H1 (cell line): ENCODE data around the gene FDPS. TPM values are rescaled to one million over a fixed set of nuclear protein-coding genes. Genes with fewer than 3 reads are reported as not detected.
A peak's percentile ranks its signal among the peaks of the same experiment; 100 is the strongest.

Experiments used
- CTCF ChIA-PET: fragments of 300-600 bp; sonication (Branson Sonifier 250); formaldehyde crosslinking; loops from one replicate; lab custom pipeline; 2021; ENCODE audit not compliant: partially characterized antibody; lab: Charles Lee
- POLR2A ChIA-PET: fragments of 300-600 bp; sonication (Branson Sonifier 250); formaldehyde crosslinking; loops from one replicate; lab custom pipeline; 2021; ENCODE audit warnings: inconsistent platforms; ENCODE audit not compliant: partially characterized antibody; lab: Charles Lee
- DNase-seq, 2 experiments: peaks; one replicate each; pipeline versions ENCODE4 v3.0.0 to v3.0.0-alpha.2; 2010 to 2022; ENCODE audit warnings: low spot score in 2 of 2, low read depth in 1 of 2, mixed read lengths in 1 of 2
- FAIRE-seq: peaks from 2 replicates; lab custom pipeline; 2011; peaks lifted over from hg19 to GRCh38; lab: Jason Lieb, UNC
- H2AFZ ChIP-seq: 2 replicates; pipeline ENCODE4 v1.8.1; 2012; ENCODE audit warnings: low read length, inconsistent platforms
- H2AK5ac ChIP-seq: 2 replicates; pipeline ENCODE4 v1.6.1; 2013; ENCODE audit warnings: low read depth, low read length
- H2BK120ac ChIP-seq: replicated peaks from 2 replicates; pipeline ENCODE3; 2013; ENCODE audit warnings: low read depth, low read length, inconsistent platforms
- H2BK12ac ChIP-seq: 2 replicates; pipeline ENCODE4 v1.6.1; 2013; ENCODE audit warnings: low read depth, low read length
- H2BK15ac ChIP-seq: 2 replicates; pipeline ENCODE4 v1.6.1; 2013; ENCODE audit warnings: low read length
- H2BK20ac ChIP-seq: 2 replicates; pipeline ENCODE4 v1.6.1; 2013; ENCODE audit warnings: low read length
- H2BK5ac ChIP-seq: 2 replicates; pipeline ENCODE4 v1.6.1; 2013; ENCODE audit warnings: low read depth, low read length
- H3K14ac ChIP-seq: 2 replicates; pipeline ENCODE4 v1.6.1; 2013; ENCODE audit warnings: inconsistent platforms; ENCODE audit not compliant: insufficient read length
- H3K18ac ChIP-seq: 2 replicates; pipeline ENCODE4 v1.6.1; 2013; ENCODE audit warnings: low read length; ENCODE audit errors: extremely low read depth
- H3K23ac ChIP-seq: 2 replicates; pipeline ENCODE4 v1.6.1; 2013; ENCODE audit warnings: inconsistent platforms; ENCODE audit not compliant: insufficient read length
- H3K23me2 ChIP-seq: 2 replicates; pipeline ENCODE4 v1.6.1; 2013; ENCODE audit warnings: low read depth, low read length
- H3K27ac ChIP-seq: 2 replicates; pipeline ENCODE4 v1.6.1; 2011; ENCODE audit warnings: low read depth, low read length, inconsistent platforms
- H3K27me3 ChIP-seq, 4 experiments: replicated peaks in 1 of 4; 1 replicate in 1 of 4; 2 replicates in 3 of 4; pipeline versions ENCODE4 v1.6.1 to v1.8.1; 2011 to 2013; ENCODE audit warnings: low read length in 3 of 4, mild to moderate bottlenecking in 3 of 4, inconsistent platforms in 2 of 4, mixed read lengths in 2 of 4, moderate library complexity in 1 of 4; ENCODE audit not compliant: control insufficient read depth in 3 of 4, insufficient read depth in 3 of 4; ENCODE audit errors: extremely low read depth in 1 of 4
- H3K36me3 ChIP-seq, 4 experiments: 2 replicates each; pipeline versions ENCODE4 v1.6.1 to v1.8.1; 2011 to 2013; ENCODE audit warnings: mild to moderate bottlenecking in 4 of 4, low read length in 3 of 4, moderate library complexity in 2 of 4, control low read depth in 1 of 4, inconsistent platforms in 1 of 4; ENCODE audit not compliant: insufficient read depth in 4 of 4, control insufficient read depth in 2 of 4
- H3K4ac ChIP-seq: replicated peaks from 2 replicates; pipeline ENCODE3; 2013; ENCODE audit warnings: low read length, low read depth, mixed read lengths, inconsistent platforms; ENCODE audit not compliant: insufficient read length
- H3K4me1 ChIP-seq, 4 experiments: replicated peaks in 1 of 4; 1 replicate in 1 of 4; 2 replicates in 3 of 4; pipeline versions ENCODE4 v1.6.1 to v1.8.1; 2011 to 2013; ENCODE audit warnings: low read length in 3 of 4, inconsistent platforms in 2 of 4, mixed read lengths in 1 of 4; ENCODE audit not compliant: insufficient read depth in 4 of 4, control insufficient read depth in 3 of 4
- H3K4me2 ChIP-seq, 2 experiments: 2 replicates each; pipeline versions ENCODE4 v1.6.1 to v1.8.1; 2011 to 2013; ENCODE audit warnings: low read depth in 2 of 2, low read length in 2 of 2, control low read depth in 1 of 2, inconsistent platforms in 1 of 2, mild to moderate bottlenecking in 1 of 2; ENCODE audit not compliant: insufficient read depth in 1 of 2
- H3K4me3 ChIP-seq, 4 experiments: fragments of 200-600, 300-600 bp in 1 of 4; sonication (generic), shearing (Covaris generic), sonication (Bioruptor Twin) in 1 of 4; 2 replicates each; pipeline versions ENCODE4 v1.5.1 to v1.8.1; 2011 to 2016; ENCODE audit warnings: low read length in 4 of 4, low read depth in 3 of 4, control low read depth in 2 of 4, inconsistent platforms in 2 of 4, mild to moderate bottlenecking in 2 of 4, mixed read lengths in 1 of 4, moderate library complexity in 1 of 4; ENCODE audit not compliant: insufficient read depth in 2 of 4; ENCODE audit errors: extremely low read depth in 1 of 4
- H3K56ac ChIP-seq: replicated peaks from 2 replicates; pipeline ENCODE3; 2013; ENCODE audit warnings: low read depth, mild to moderate bottlenecking, mixed read lengths, low read length, inconsistent platforms; ENCODE audit not compliant: insufficient read length
- H3K79me1 ChIP-seq: 2 replicates; pipeline ENCODE4 v1.6.1; 2013; ENCODE audit warnings: low read depth, low read length, control low read depth
- H3K79me2 ChIP-seq, 2 experiments: 2 replicates each; pipeline versions ENCODE4 v1.6.1 to v1.8.1; 2012 to 2013; ENCODE audit warnings: low read length in 2 of 2, mild to moderate bottlenecking in 2 of 2, inconsistent platforms in 1 of 2; ENCODE audit not compliant: insufficient read depth in 2 of 2, control insufficient read depth in 1 of 2
- H3K9ac ChIP-seq, 4 experiments: replicated peaks in 1 of 4; 1 replicate in 1 of 4; 2 replicates in 3 of 4; pipeline versions ENCODE4 v1.6.1 to v1.8.1; 2011 to 2013; ENCODE audit warnings: low read depth in 3 of 4, low read length in 3 of 4, control low read depth in 2 of 4, mild to moderate bottlenecking in 2 of 4, moderate library complexity in 2 of 4, inconsistent platforms in 1 of 4; ENCODE audit errors: extremely low read depth in 1 of 4
- H3K9me3 ChIP-seq, 2 experiments: 2 replicates each; pipeline versions ENCODE4 v1.6.1 to v1.8.1; 2012 to 2013; ENCODE audit warnings: mild to moderate bottlenecking in 2 of 2, moderate library complexity in 2 of 2, control low read depth in 1 of 2, inconsistent platforms in 1 of 2, low read depth in 1 of 2, low read length in 1 of 2, mixed read lengths in 1 of 2; ENCODE audit not compliant: insufficient read depth in 2 of 2
- H4K20me1 ChIP-seq, 2 experiments: replicated peaks in 1 of 2; 2 replicates each; pipeline versions ENCODE3 to v1.8.1; 2011 to 2013; ENCODE audit warnings: inconsistent platforms in 2 of 2, low read length in 2 of 2, mild to moderate bottlenecking in 1 of 2; ENCODE audit not compliant: insufficient read depth in 2 of 2, control insufficient read depth in 1 of 2
- H4K5ac ChIP-seq: 2 replicates; pipeline ENCODE4 v1.6.1; 2013; ENCODE audit warnings: low read length, low read depth, mixed read lengths, inconsistent platforms; ENCODE audit not compliant: insufficient read length
- H4K8ac ChIP-seq: 2 replicates; pipeline ENCODE4 v1.8.0; 2013; ENCODE audit warnings: mild to moderate bottlenecking, moderate library complexity, low read length, inconsistent platforms; ENCODE audit not compliant: insufficient read depth; ENCODE audit errors: extremely low read depth
- H4K91ac ChIP-seq: replicated peaks from 2 replicates; pipeline ENCODE3; 2013; ENCODE audit warnings: low read length, mixed read lengths, inconsistent platforms; ENCODE audit not compliant: insufficient read length
- CHD2 ChIP-seq: IDR thresholded peaks from 2 replicates; pipeline ENCODE4 v1.6.1; 2012; ENCODE audit warnings: low read length, improper control_type of control experiment
- CREB1 ChIP-seq: IDR thresholded peaks from 2 replicates; pipeline ENCODE4 v1.6.1; 2012; ENCODE audit warnings: inconsistent platforms
- GABPA ChIP-seq: IDR thresholded peaks from 2 replicates; pipeline ENCODE4 v1.6.1; 2011; ENCODE audit warnings: mild to moderate bottlenecking, low read length, moderate library complexity, borderline replicate concordance; ENCODE audit not compliant: insufficient read depth
- KDM4A ChIP-seq: IDR thresholded peaks from one replicate; pipeline ENCODE4 v1.7.1; 2012; ENCODE audit warnings: low read depth, mild to moderate bottlenecking, moderate library complexity, low read length, inconsistent platforms; ENCODE audit not compliant: severe bottlenecking
- TBP ChIP-seq: IDR thresholded peaks from 2 replicates; pipeline ENCODE4 v1.6.1; 2011; ENCODE audit warnings: low read depth, low read length, improper control_type of control experiment
- WGBS, 2 experiments: shearing (Covaris generic) in 1 of 2; methylation state at CpG; one replicate each; pipeline versions ENCODE4 v1.1.6 to v1.1.7; 2013 to 2015; ENCODE audit warnings: low lambda C conversion rate in 2 of 2, mixed read lengths in 2 of 2, inconsistent platforms in 1 of 2, low coverage in 1 of 2, missing lambda C conversion rate in 1 of 2; ENCODE audit not compliant: insufficient replicate concordance in 2 of 2, insufficient coverage in 1 of 2, insufficient read length in 1 of 2; ENCODE audit errors: extremely low coverage in 1 of 2, missing lambda C conversion rate in 1 of 2; 5-methylcytosine and 5-hydroxymethylcytosine counted together
- polyA plus RNA-seq, 7 experiments: library from polyadenylated mRNA; depleted of rRNA in 3 of 7; stranded (reverse) in 5 of 7; unstranded in 2 of 7; fragments of >200 nt in 5 of 7; fragments of 200-250 nt in 2 of 7; gene quantifications; 1 replicate in 5 of 7; 2 replicates in 1 of 7; 4 replicates in 1 of 7; pipeline versions ENCODE4 v1.2.1 to v1.2.3, GENCODE V29; 2011 to 2013; ENCODE audit warnings: missing spikeins in 2 of 7, mixed read lengths in 2 of 7
- total RNA-seq: library from RNA; stranded (reverse); fragmentation: NEBNext Ultra II Directional; extraction: Animal tissue kit (Norgen Biotek cat#: 25700); gene quantifications from 2 replicates; pipeline ENCODE4 v1.2.1, GENCODE V29; 2021

FDPS gene
- total and polyA plus RNA-seq, 2 of the 8 experiments (the other 6 are each of a cell fraction or from before 2014, with no cell fraction given), result 267 to 368 TPM

- H3K4me2 ChIP-seq, result no peak overlapping the region
- H2AK5ac ChIP-seq, result no peak overlapping the region
- peaks cover 8% of the 10 kb centered on the region for H3K23me2 ChIP-seq
- no peak overlapping the region for H3K23ac ChIP-seq
- H3K4me3 ChIP-seq, result no peak overlapping the region
- no peak overlapping the region; the same call in 1 of the 2 replicates for H2BK20ac ChIP-seq
- TF ChIP-seq CREB1 (no peak), KDM4A (no peak), GABPA (no peak), TBP (no peak), CHD2 (no peak)
- TF ChIP-seq, all 59 proteins: peak for 0
- Histone ChIP-seq H3K36me3 (peaks cover 8 to 46% (median 26%) of the 10 kb centered on the region in 4 experiments; a peak in 7 of 8 replicates), H3K27ac (no peak overlapping the region; the same call in 1 of the 2 replicates), H3K4ac (no peak overlapping the region), H2BK12ac (no peak overlapping the region), H3K9ac (no peak overlapping the region), H3K9me3 (no peaks in the 10 kb centered on the region), H3K4me1 (peaks cover 0 to 6% (median 4%) of the 10 kb centered on the region in 4 experiments; a peak in 5 of 7 replicates), H3K27me3 (no peaks in the 10 kb centered on the region), H3K18ac (no peak overlapping the region), H2AFZ (no peak overlapping the region), H4K91ac (no peak overlapping the region), H3K56ac (no peak overlapping the region), H3K14ac (no peak overlapping the region), H2BK15ac (no peak overlapping the region), H4K8ac (no peak overlapping the region), H3K79me1 (peaks cover 16% of the 10 kb centered on the region; the same call in 1 of the 2 replicates), H2BK5ac (peak overlapping the region; percentile 30; the same call in 1 of the 2 replicates), H3K79me2 (peaks cover 8 to 36% of the 10 kb centered on the region in 2 experiments), H4K20me1 (peaks cover 10 to 31% of the 10 kb centered on the region in 2 experiments), H2BK120ac (no peak overlapping the region), H4K5ac (no peak overlapping the region)
- 87% methylated on average over 8 of the region's 8 CpGs; no CpG with 5 or more reads in 1 of the 2 experiments for WGBS, 2 experiments
- CTCF ChIA-PET, result interaction anchor here (2.6 kb wide), 1 partner anchor 63 kb away, joined by 15 read pairs; no protein-coding TSS in a partner anchor
- DNase-seq, result no peak
- POLR2A ChIA-PET, result interaction anchor here (1.3 to 1.7 kb wide), 3 partner anchors 7 to 47 kb away, joined by 4 to 7 read pairs (median 6); partner anchors contain the start of gene RUSC1
- no peak for FAIRE-seq
These were observed 4.6 kb downstream of the FDPS start for GRCh38 chr1:155313261-155313660.
